Activated T-cell treated with anti-CD3 and anti-CD28 coated beads for 4 hours (primary cell): ENCODE results near the gene FOXP2.
"Not testable (repeated sequence)": the region's sequence is repeated elsewhere in the genome, so short reads cannot be mapped to it uniquely, and the experiment has no call there.

Experiments
- DNase-seq: peaks from one replicate; pipeline ENCODE4 v3.0.0-alpha.2; 2020

The FOXP2 gene

DNA sequence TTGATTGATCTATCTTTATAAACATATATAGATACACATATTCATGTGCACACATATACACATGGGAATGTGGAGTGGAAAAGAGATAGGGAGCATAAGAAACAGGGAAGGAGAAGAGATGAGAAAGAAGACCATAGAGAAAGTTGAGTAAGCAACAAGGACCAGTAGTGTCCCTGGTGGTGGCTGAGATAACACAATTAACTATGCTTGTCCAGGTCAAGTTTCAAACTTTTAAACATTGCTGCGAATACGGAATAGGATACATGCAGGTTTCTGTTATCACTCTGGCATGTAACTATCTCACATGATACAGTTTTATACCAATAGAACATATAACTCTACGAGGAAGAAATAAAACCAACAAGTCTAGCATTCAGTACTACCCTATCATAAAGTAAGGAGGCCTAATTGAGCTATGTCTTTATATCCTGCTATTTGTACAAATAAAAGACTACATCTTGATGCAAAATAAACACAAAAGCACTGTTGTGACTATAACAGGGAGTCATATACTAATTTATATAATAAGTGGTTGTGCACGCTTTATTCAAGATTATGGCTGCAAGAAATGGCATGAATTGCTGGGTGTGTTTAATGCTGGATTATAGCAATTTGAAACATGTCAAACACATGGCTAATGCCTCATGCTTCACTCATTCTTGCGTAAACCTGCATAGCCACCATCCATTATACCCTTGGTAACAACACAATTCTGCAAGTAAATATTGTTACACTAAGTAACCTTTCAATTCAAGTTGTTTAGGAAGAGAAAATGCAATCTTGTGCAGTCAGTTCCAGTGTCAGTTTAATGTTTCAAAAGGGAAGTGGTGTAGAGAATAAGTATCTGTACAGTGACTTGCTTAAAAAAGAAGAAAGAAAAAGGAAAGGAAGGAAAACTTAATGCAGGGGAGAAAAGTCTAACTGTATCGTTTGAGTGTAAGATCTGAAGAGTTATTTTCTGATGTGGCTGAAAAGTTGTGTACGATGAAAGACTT lies 8.2 kb downstream of the FOXP2 start:
- no peak for DNase-seq

DNA sequence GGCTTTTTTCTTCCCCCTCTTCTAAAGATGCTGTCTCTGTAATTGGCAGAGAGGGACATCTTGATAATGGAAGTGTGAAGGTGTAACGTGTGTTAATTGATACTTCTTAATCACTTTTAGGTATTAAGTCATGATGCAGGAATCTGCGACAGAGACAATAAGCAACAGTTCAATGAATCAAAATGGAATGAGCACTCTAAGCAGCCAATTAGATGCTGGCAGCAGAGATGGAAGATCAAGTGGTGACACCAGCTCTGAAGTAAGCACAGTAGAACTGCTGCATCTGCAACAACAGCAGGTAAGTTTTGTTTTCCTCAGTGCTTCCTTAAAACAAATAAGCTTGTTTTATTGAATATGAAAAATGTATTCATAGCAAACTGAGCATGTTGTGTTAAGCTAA lies 11.8 kb downstream of the FOXP2 start:
- DNase-seq, result no peak

DNA sequence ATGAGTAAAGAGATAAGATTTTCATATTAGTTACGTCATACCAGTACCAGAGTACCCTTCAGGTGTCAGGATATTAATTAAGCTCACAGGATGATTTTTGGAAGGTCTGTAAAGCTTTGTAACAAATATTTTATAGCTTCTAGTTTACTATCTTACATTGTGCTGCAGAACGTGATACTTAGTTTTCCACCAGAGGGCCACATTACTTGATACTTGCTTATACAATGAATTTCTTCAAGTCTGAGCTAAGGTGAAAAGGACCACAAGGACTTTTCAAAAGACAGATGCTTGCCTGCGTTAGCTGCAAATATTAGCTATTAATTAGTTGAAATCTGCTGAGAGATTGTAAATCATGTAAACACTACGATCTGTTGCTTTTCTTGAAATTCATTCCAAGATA lies 12.2 kb downstream of the FOXP2 start:
- DNase-seq, result no peak

DNA sequence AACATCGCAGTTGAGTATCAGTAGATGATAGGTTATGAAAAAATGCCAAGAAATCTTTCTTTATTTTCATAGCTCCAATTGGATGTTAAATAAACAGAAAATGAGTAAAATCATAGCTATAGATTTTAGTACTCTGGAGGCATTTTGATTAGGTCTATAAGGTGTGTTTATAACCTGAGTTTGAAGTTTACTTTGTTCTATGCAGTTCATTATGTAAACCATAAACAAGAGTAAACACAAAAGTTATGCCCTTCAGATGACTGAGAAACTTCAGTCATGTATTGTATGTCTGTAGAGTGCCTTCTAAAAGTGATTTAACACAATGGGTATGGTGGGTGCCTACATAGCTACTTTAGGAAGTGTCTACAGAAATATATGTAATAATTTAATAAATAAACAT lies 13.6 kb downstream of the FOXP2 start:
- no peak for DNase-seq

DNA sequence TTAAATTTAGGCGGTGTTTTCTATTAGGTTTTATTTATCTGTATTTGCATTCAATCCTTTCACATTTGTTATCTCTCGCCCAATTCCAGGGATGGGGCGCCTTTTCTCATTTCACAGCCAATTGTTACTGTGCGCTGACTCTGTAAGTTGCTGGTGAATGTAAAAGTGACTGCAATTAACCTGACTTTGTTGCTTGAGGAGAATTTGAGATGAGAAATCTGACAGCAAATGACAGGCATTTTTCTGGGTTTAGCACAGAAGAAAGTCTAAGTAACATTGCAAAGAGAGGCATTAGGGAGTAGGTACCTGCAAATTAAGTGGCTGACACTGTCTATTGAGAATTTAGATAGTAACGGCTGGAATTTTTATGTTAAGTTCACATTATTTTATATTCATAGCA lies 16.6 kb downstream of the FOXP2 start:
- no peak for DNase-seq

DNA sequence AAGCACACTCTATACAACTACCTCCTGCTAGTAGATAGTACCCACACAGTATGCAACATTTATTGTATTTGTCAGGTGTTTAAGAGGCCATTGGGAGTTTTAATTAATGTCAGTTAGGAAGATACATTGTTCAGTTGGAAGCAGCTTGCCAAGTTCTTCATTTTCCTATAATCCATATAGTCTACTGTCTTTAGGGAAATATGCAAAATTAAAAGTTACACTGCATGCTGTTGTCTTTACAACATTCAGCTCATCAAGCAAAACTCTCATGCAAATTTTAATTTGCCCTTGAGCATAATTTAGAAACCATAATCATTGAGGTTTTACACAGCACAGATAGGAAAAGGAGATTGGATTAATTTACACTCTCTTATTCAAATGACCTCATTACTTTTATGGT lies 17.4 kb downstream of the FOXP2 start:
- DNase-seq, result no peak

DNA sequence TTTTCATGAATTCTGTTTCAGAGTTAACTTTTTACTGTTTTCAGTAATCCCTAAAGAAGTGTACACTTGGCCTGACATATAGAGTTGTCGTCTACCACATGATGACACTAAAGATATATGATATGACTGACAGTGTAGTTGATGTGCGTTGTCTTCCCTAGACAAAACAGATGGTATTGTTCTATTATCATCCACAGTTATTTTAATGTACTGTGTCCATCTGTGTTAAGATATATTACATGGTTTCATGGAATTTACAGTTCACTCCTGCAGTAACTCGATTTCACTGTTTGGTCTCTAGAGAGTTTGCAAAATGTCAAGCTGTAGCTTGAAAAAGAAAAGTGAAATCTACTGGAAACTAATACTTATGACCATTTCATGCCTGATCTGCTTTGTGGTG lies 18.1 kb downstream of the FOXP2 start:
- DNase-seq, result no peak

DNA sequence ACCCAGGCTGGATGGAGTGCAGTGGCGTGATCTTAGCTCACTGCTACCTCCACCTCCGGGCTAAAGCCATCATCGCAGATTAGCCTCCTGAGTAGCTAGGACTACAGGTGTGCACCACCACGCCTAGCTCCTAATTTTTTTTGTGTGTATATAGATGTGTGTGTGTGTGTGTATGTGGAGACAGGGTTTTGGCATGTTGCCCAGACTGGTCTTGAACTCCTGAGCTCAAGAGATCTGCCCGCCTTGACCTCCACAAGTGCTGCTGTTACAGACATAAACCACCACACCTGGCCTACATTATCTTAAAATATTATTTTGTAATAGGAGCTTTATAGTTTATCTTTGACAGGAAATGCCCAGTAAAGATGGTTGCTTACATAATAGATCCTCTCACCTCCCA lies 25.0 kb downstream of the FOXP2 start:
- no peak for DNase-seq

DNA sequence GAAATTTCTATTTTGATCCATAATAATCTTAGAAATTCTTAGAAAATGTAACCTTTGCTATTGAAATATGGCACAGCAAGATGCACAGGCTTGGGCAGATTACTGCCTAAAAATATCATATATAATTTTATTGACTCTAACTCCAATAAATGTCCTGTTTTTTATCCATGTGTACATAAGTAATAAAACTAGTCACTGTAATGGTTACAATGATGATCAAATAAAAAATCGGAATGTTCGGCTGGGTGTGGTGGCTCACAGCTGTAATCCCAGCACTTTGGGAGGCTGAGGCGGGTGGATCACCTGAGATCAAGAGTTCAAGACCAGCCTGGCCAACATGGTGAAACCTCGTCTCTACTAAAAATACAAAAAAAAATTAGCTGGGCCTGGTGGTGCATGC lies 26.3 kb downstream of the FOXP2 start:
- not testable (repeated sequence) for DNase-seq

DNA sequence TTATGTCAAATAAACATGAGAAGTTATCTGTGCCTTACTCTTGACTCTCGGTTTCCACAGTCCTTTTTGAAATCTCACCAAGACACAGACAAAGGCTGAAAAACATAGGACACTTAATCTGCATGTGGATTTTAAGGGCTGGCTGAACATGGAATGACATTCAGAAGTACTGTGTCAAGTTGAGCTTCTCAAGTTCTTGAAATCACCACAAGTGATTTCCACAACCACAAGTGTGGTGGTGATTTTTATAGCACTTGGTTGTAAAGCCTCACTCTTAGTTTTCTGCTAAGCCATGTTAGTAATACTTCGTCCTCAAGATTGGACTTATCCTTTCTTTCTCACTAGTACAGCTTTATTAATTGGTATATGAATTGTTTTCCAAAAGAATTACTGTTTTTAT lies 29.6 kb downstream of the FOXP2 start:
- no peak for DNase-seq

DNA sequence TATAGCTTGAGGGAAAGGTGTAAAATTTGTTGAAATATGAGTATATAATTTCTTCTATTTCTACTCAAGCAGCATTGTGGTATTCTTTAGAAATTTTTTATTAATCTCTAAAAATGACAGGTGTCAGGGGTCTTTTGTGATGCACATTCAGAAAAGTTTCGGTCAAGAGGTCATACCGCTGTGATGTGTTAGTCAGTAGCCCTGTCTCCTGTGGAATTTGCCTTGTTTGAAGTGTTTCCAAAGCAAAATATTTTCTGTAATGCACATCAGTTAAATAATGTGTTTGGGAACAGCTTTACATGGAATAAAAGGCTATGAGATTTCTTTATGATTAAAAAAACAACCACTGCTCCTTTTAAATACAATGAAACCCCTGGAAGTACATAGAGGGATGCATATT lies 35.8 kb downstream of the FOXP2 start:
- DNase-seq, result no peak

DNA sequence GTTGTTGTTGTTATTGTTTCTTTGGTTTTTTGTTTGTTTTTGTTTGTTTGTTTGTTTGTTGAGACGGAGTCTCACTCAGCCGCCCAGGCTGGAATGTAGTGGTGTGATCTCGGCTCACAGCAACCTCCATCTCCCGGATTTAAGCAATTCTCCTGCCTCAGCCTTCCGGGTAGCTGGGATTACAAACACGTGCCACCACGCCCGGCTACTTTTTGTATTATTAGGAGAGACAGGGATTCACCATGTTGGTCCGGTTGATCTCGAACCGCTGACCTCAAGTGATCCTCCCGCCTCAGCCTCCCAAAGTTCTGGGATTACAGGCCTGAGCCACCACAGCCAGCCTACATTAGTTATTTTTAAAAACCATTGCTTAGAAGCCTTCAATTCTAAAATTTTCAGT lies 45.0 kb downstream of the FOXP2 start:
- no peak for DNase-seq

DNA sequence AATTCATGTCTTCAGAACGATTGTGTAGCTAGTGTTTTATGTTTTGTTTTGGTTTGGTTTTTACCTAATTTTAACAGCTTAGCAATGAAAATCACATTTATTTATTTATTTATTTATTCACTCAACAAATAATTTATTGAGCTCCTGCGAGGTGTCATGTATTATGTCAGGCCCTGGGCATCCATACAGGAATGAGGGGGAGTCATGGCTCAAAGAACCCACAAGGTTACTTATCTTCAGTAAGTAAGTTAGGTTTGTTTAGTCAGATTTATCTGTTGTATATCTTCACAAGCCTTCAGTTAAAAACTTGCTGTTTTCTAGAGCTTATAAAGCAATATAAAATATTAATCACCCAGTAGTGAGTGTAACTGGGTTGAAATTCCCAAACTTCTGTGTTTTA lies 45.4 kb downstream of the FOXP2 start:
- no peak for DNase-seq

DNA sequence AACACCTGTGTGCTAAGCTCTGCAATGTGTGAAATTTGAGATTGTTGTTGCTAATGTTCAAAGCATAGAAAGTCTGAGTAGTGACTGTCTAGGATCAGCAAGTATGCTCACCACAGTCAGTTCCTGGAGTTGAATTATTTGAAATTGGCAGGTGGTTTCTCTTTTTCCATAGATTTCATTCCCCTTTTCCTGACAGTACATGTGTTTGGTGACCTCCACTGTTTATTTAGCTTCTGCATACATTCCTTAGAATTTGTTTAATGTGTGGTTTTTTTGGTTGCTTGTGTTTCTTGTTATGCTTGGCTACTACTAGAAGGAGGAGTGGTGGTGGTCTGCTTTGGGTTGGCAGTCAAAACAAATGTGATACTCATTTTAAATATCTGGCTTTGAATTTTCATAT lies 52.3 kb downstream of the FOXP2 start:
- DNase-seq, result no peak

DNA sequence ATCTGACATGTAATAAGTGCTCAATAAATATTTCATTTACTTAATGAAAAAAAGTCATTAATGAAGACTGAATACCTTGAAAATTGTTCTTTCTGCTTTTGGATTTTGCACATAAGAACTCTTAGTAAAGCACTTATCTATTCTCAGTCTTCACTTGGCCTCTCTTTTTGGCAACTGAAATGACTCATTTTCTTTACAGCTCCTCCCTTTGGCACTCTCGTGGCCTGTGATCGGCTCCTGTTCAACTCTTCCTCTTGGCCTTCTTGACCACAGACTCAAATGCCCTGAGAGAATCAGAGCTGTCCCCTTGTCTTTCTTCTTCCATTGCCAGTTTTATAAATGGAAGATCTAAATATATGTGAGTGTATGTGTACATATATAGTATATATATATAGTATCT lies 54.2 kb downstream of the FOXP2 start:
- DNase-seq, result no peak

DNA sequence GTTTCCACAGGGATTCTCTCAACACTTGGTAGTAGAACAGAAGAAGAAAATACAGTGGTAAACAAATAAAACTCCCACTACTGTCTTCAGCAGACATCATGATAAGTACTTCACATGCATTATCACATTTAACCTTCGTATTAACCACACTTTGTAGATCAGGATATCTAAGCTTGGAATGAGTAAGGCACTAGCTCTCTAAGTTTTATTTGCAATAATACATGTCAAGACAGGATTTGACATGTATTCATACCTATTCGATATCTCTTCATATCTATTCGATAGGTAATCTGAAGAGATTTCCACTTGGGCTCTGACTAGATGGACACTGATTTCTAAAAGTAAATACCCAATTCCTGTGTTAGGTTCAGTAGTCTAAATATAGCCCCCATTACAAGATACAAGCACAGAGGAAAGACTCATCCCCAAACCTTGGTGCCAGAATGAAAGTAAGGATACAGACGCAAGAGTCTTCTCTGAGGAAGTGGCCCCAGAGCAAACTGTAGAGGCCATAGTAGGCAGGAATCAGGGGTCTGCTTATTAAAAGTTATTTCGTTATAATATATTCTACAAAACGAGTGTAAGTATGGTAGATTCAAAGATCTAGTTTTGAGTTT lies 58.4 kb downstream of the FOXP2 start:
- DNase-seq, result no peak

DNA sequence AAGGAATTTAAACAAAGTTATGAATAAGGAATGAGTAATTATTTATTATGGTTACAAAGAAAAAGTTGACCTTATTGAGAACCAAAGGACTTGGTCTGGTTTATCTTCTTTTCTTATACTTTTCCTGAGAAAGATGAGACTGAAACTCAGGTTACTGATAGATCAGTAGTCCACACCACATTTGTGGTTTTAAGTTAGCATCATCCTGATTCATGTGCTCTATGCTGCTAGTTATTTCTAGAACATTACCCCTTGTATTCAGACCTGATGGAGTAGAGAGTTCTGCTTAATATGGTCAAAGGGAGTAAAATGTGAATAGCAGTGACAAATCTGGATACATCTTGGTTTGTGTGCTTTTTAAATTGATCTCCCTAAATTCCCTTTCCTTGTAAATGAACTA lies 63.8 kb downstream of the FOXP2 start:
- no peak for DNase-seq

DNA sequence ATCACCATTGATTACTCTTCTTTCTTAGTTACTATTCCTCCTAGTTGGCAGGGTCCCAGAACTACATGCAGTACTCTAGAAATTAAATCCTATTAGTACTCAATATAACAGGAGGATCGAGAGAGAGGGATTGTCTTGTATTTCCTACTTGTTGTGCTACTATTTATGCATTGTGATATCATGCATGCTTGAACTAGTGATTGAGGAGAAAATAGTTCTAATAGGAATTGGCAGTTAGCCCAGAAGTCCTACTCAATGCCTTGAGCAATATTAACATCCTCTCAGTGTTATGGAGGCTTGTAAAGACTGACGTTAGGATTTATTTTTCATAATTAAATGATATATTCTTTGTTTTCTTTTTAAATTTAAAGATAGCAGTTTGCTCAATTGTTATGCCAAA lies 67.4 kb downstream of the FOXP2 start:
- no peak for DNase-seq

DNA sequence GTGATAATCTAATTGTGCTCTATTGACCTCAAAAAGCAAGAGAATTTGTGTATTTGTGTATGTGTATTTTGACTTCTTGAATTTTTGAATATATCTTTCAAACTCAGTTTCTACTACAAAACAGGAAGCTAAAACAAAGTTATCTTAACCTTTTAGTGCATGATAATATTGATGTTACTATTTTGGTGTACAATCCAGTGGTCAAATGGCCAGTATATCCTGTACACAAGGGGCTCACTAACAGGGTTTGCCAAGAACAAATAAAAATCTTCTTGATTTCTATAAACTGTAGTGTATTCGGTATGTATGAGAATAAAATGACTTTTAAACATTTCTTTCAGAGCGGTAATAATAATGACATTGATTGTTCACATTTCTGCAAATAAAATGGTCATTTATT lies 69.6 kb downstream of the FOXP2 start:
- DNase-seq, result no peak

DNA sequence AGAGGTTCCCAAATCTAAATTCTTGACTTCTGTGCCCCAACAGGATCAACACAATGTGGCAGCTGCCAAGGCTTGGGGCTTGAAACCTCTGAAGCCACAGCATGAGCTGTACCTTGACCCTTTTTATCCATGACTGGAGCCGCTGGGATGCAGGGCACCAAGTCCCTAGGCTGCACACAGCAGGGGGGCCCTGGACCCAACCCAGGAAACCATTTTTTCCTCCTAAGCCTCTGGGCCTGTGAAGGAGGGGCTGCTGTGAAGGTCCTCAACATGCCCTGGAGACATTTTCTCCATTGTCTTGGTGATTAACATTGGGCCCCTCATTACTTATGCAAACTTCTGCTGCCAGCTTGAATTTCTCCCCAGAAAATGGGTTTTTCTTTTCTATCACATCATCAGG lies 72.6 kb downstream of the FOXP2 start:
- no peak for DNase-seq

DNA sequence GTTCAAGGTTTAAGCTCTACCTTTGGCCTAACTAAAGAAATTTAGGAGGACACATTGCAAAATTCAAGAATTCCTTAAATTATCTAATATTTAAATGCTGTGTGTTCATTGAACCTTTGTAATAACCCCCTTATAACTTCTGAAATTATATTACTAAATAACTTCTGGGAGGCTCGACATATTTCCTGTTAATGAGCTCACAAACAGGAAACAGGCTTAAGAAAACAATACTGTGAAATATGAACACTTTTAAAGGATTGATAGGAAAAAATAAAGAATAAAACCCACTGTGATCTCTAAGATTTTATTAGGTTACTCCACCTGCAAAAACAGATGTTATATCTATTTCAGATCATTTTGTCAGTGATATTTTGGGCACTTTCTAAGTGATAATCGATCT lies 74.1 kb downstream of the FOXP2 start:
- no peak for DNase-seq

DNA sequence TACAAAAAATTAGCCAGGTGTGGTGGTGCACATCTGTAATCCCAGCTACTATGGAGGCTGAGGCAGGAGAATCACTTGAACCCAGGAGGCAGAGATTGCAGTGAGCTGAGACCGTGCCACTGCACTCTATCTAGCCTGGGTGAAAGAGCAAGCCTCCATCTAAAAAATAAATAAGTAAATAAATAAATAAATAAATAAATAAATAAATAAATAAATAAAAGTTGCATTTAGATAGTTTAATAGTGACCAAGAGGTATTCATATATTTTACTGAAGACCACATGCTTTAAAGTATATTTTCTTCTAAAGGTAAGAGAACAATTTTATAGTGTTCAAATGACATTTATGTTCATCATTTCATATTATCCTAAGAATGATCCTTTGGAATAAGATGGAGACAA lies 82.9 kb downstream of the FOXP2 start:
- DNase-seq, result not testable (repeated sequence)

DNA sequence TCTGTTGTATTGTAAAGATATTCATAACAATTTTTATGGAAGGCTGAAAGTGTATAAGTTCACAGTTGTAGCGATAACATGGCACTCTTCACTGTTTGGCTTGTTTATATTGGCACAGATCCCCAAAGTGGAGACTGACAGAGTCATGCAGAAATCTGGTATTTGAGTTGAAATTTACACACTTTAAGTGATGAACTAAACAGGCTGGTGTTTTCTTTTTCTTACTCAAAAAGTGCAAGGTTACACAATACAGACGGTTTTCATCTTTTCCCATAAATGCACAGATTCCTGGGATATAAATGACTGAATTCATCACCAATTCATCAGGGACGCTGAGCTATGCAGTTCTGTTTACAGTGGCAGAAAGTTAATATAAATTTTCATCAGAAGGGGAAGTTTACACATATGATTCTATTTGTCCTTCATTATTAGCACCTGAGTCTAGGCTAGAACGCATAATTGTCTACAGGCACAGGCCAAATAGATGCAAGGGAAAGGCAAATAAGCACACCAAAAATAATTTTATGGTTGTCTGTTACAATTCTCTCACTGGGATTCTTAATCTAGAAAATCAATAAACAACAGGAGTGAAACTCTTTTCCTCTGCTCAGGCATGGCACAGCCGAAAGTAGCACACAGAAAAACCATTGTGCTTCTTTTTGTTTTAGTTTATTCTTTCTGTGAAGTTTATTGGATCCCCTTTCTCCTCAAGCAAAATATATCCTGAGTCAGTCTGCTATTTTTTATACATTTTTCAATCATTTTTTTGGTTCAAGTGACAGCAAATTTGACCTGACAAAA lies 88.0 kb downstream of the FOXP2 start:
- DNase-seq, result no peak

DNA sequence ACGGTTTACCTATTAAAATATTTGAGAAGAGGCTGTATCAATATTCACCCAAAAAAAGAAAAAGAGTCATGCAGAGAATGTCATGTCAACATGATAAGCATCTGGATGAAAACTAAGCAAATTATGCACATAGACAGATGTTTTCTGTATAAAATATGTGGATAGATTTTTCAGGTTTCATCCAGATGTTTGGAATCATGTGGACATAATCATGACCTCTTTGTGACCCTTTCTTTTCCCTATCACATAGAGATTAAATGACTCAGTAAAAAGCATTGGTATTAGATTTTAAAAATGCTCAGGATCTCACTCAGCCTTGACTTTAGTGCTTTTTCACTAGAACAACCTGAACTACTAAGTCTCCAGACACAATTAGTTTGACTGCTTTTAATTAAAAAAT lies 90.0 kb downstream of the FOXP2 start:
- no peak for DNase-seq
